ENCODE measurements around the gene SLC35C1.

DNA sequence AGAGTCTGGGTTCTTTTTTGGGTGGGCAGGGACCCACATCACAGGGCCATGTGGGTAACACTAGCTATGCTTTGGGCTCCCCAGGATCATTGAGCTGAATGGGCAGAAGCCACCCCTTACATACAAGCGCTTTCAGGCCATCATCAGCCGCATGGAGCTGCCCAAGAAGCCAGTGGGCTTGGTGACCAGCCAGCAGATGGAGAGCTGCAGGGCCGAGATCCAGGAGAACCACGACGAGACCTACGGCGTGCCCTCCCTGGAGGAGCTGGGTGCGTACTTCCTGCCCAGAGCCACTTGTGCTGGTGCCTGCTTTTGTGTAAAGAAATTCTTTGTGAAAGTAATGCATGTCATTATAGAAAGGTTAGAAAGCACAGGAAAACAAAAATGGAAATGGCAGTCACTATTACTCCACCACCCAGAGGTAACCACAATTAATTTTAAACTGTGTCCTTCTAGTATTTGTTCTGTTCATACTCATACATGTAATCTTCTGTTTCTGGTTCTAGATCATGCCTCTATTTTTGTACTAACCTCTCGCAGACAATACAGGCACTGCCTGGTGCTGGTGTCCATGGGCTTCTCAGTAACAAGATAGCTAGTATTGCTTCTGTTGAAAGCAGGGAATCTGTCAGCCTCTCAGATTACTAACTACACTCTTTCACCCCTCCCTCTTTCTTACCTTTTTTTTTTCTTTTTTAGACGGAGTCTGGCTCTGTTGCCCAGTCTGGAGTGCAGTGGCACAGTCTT is 56.0 kb downstream of the SLC35C1 start:
- TF ChIP-seq CTCF (conservative IDR thresholded peaks at IDR 0.05; ENCODE audit: low read length) (no peak), EZH2phosphoT487 (IDR thresholded peaks at IDR 0.05; ENCODE audit: borderline replicate concordance) (no peak)

All from Loucy (cell line).